ENCODE measurements around the gene TTC32.

The TTC32 gene

DNA sequence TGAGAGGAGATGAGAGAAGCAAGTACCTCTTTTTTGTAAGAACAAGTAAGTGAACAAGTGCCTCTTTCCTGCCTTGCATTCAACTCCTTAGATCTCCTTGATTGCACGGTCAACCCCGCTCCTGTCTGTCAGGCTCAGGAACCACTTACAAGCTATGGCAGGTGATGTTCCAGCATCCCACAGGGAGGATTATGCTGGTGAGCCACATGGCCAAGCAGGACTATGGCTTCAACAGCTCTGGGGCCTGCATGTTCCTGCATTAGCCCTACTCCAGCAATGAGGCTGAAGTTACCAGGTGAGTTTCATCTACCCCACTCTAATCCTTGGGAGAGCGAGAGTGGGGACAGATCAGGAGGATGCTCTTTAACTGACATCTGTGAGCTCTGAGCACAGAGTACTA, 29.5 kb downstream of the TTC32 start:
- Mint-ChIP-seq H3K27me3 (no peaks in the 10 kb centered on the region), H3K27ac (no peak overlapping the region), H3K4me3 (no peak overlapping the region), H3K4me1 (peaks cover 21% of the 10 kb centered on the region), H3K36me3 (peaks cover 11% of the 10 kb centered on the region), H3K9me3 (no peaks in the 10 kb centered on the region)
- no peak for ATAC-seq

DNA sequence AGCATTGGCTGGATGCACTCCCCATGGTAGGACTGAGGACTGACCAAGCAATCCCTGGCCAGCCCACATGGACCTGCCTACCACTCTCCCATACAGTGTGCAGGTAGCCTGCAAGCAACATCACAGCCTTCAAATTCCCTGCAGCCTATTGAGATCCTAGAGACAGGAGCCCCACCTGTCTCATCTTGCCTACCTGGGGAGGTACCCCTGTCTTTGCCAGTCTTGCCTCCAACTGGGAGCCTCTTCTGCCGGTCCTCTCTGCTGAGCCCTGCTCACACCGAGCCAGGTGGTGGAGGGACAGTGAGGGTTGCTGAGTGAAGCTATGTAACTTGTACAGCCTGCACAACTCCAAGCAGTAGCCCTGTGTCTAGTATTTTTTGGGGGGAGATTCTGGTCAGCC, 29.9 kb downstream of the TTC32 start:
- no peaks in the 10 kb centered on the region for H3K27me3 Mint-ChIP-seq
- H3K36me3 Mint-ChIP-seq = peaks cover 8% of the 10 kb centered on the region
- no peaks in the 10 kb centered on the region for H3K9me3 Mint-ChIP-seq
- H3K27ac Mint-ChIP-seq = no peak overlapping the region
- no peak overlapping the region for H3K4me3 Mint-ChIP-seq
- peaks cover 21% of the 10 kb centered on the region for H3K4me1 Mint-ChIP-seq
- no peak for ATAC-seq

- Mint-ChIP-seq H3K4me3 (no peak overlapping the region), H3K27me3 (no peaks in the 10 kb centered on the region), H3K4me1 (peaks cover 21% of the 10 kb centered on the region), H3K9me3 (no peaks in the 10 kb centered on the region), H3K27ac (no peak overlapping the region), H3K36me3 (peaks cover 5% of the 10 kb centered on the region)
- no peak for ATAC-seq
Observed at GRCh38 chr2:19870792-19871191, 31.0 kb downstream of the TTC32 start.

DNA sequence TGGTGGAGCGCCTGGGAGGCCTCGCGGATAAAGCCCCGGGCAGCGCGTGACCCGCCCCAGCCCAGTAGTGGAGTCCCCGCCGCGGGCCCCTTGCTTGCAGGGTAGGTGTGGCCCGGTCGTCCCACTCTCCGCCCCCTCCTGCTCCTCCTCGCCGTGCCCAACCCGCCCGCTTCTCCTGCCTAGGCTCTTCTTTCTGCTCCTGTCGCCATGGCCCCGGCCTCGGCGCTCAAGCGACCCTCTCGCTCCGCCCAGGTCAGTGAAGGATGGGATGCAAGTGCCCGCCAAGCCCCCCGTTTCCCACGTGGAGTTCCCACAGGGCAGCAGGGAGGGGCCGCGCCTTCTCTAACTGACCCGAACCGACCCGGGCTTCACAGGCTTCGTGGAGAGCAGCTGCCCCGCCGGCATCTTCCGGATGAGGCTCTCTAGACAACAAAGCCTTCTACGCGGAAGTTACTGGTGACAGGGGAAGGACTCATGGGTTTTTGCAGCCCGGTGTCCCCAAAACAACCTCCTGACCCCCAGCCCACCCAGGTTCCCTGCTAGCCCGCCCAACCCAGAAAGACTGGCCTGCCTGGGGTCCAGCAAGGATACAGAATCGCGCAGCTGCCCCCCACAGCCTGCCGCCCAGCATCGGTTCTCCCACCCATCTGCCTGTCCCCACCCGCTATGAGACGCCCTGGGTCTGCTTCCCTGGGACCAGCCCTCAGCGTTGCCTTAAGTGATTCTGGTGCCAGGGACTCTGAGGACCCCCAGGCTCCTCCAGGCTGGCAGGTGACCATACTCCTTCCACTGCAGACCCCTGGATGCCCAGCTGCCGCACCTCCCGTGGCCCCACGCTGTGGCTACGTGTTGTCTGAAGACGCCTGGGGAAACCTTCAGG, 32.8 kb downstream of the TTC32 start:
- peak overlapping the region; percentile 93 for H3K27ac Mint-ChIP-seq
- ATAC-seq = peak; percentile 87
- H3K36me3 Mint-ChIP-seq = peaks cover under 1% of the 10 kb centered on the region
- H3K9me3 Mint-ChIP-seq = no peaks in the 10 kb centered on the region
- H3K4me3 Mint-ChIP-seq = peak overlapping the region; percentile 98
- peaks cover 21% of the 10 kb centered on the region for H3K4me1 Mint-ChIP-seq
- H3K27me3 Mint-ChIP-seq = peaks cover 8% of the 10 kb centered on the region

DNA sequence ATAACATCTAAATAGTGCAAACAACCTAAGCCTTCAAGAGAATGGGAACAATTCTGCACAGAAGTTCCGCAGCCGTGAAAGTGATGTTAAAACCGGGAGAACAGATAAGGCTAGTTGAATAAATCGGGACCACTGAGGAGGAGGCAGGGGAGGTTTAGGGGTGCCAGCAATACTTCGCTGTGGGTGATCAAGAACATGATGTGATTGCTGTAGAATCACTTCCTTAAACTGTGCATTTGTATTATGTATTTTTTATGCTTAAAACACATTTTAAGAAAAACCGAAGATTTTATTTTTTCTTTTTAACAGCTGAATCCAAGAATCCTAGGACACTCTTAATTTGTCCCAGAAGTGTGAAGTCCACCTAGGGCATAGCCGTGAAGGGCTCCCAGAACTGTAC, 33.6 kb downstream of the TTC32 start:
- Mint-ChIP-seq H3K9me3 (no peaks in the 10 kb centered on the region), H3K36me3 (no peaks in the 10 kb centered on the region), H3K27ac (peak overlapping the region; percentile 93), H3K27me3 (peaks cover 8% of the 10 kb centered on the region), H3K4me3 (peak overlapping the region; percentile 98), H3K4me1 (peaks cover 25% of the 10 kb centered on the region)
- peak; percentile 45 for ATAC-seq

- no peak overlapping the region for H3K27ac Mint-ChIP-seq
- H3K36me3 Mint-ChIP-seq = no peaks in the 10 kb centered on the region
- no peak for ATAC-seq
Observed at GRCh38 chr2:19866771-19867170, 35.0 kb downstream of the TTC32 start.

GRCh38 chr2:19865151-19865550, 36.6 kb downstream of the TTC32 start:
- H3K9me3 Mint-ChIP-seq = no peaks in the 10 kb centered on the region
- H3K27ac Mint-ChIP-seq = peak overlapping the region; percentile 28
- peaks cover 32% of the 10 kb centered on the region for H3K4me1 Mint-ChIP-seq
- no peaks in the 10 kb centered on the region for H3K36me3 Mint-ChIP-seq
- no peak for ATAC-seq
- H3K4me3 Mint-ChIP-seq = no peak overlapping the region
- peaks cover 8% of the 10 kb centered on the region for H3K27me3 Mint-ChIP-seq

More at GRCh38 chr2:19866771-19867170, 35.0 kb downstream of the TTC32 start:
- H3K4me3 Mint-ChIP-seq = no peak overlapping the region
- H3K4me1 Mint-ChIP-seq = peaks cover 32% of the 10 kb centered on the region
- H3K27me3 Mint-ChIP-seq = peaks cover 8% of the 10 kb centered on the region
- H3K9me3 Mint-ChIP-seq = no peaks in the 10 kb centered on the region

- H3K4me3 Mint-ChIP-seq = no peak overlapping the region
- no peak for ATAC-seq
- no peaks in the 10 kb centered on the region for H3K9me3 Mint-ChIP-seq
- peak overlapping the region; percentile 28 for H3K27ac Mint-ChIP-seq
- H3K36me3 Mint-ChIP-seq = no peaks in the 10 kb centered on the region
- peaks cover 8% of the 10 kb centered on the region for H3K27me3 Mint-ChIP-seq
- peaks cover 25% of the 10 kb centered on the region for H3K4me1 Mint-ChIP-seq
Observed at GRCh38 chr2:19864381-19864780, 37.4 kb downstream of the TTC32 start.

DNA sequence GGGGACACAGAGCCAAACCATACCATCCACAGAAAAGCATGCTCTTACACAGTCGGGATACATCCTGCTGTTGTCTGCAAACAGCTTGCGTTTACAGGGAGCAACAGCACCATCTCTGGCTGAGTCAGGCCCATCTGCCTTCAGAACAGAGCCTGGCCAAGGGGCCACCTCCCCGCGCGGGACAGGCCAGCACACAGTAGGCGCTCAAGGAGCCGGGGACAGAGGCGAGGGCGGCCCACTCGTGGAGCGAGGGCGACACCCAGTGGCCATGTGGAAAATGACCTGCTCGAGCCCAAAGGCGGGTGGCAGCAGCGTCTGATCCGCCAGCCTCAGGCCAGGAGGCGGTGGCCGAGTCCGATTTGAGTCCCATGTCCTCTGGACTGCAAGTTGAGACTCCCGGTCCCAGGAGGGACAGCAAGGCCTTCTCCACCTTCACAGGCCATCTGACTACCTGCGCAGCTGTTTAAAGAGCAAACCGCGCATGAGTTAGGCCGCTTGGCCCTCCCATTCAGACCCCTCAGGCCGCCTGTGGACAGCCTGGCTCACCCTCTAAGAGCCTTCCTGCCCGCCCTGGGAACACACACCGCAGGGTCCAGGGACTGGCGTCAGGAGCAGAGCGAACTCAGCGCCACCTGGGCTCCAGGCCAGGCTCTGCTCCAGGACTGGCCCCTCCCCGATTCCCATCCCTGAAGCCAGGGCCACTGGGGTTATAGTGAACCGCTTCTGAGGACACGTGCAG, 38.3 kb downstream of the TTC32 start:
- Mint-ChIP-seq H3K4me1 (peaks cover 17% of the 10 kb centered on the region), H3K4me3 (no peak overlapping the region), H3K36me3 (no peaks in the 10 kb centered on the region), H3K27ac (no peak overlapping the region), H3K27me3 (peaks cover 8% of the 10 kb centered on the region), H3K9me3 (no peaks in the 10 kb centered on the region)
- ATAC-seq = peak; percentile 72

DNA sequence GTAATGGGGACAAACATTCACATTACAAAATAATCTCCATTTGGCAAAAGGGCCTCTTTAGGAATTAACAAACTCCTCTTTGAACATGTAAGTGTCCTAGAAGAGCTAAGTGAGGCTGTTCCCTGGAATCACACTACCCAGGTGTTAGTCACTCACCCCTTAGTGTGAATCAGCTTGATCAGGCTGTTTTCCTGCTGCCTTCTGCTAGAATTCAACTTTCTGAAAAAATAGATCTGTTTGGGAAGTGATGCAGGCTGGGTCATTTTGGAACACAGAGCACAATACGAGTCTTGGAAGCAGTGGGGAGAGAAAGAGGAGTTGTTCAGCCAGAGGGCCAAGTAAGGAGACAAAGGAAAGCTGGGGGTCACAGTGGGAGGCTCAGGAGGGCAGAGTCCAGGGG, 40.0 kb downstream of the TTC32 start:
- ATAC-seq = no peak
- H3K9me3 Mint-ChIP-seq = no peaks in the 10 kb centered on the region
- H3K36me3 Mint-ChIP-seq = no peaks in the 10 kb centered on the region
- H3K27ac Mint-ChIP-seq = no peak overlapping the region
- H3K4me3 Mint-ChIP-seq = no peak overlapping the region
- peaks cover 10% of the 10 kb centered on the region for H3K4me1 Mint-ChIP-seq
- H3K27me3 Mint-ChIP-seq = peaks cover 15% of the 10 kb centered on the region

GRCh38 chr2:19860022-19860421, 41.8 kb downstream of the TTC32 start:
- Mint-ChIP-seq H3K27ac (no peak overlapping the region), H3K4me1 (peaks cover 10% of the 10 kb centered on the region), H3K27me3 (peaks cover 20% of the 10 kb centered on the region), H3K9me3 (no peaks in the 10 kb centered on the region), H3K36me3 (no peaks in the 10 kb centered on the region), H3K4me3 (no peak overlapping the region)
- no peak for ATAC-seq

GRCh38 chr2:19859565-19859964, 42.2 kb downstream of the TTC32 start:
- Mint-ChIP-seq H3K27ac (no peak overlapping the region), H3K27me3 (peaks cover 20% of the 10 kb centered on the region), H3K4me1 (peaks cover 10% of the 10 kb centered on the region), H3K36me3 (no peaks in the 10 kb centered on the region), H3K4me3 (no peak overlapping the region), H3K9me3 (no peaks in the 10 kb centered on the region)
- ATAC-seq = no peak

GRCh38 chr2:19857806-19858205, 44.0 kb downstream of the TTC32 start:
- H3K4me3 Mint-ChIP-seq = no peak overlapping the region
- peaks cover 2% of the 10 kb centered on the region for H3K4me1 Mint-ChIP-seq
- no peak overlapping the region for H3K27ac Mint-ChIP-seq
- no peaks in the 10 kb centered on the region for H3K9me3 Mint-ChIP-seq
- H3K27me3 Mint-ChIP-seq = peaks cover 15% of the 10 kb centered on the region
- ATAC-seq = no peak
- no peaks in the 10 kb centered on the region for H3K36me3 Mint-ChIP-seq

GRCh38 chr2:19857100-19857499, 44.7 kb downstream of the TTC32 start:
- H3K9me3 Mint-ChIP-seq = no peaks in the 10 kb centered on the region
- peaks cover 15% of the 10 kb centered on the region for H3K27me3 Mint-ChIP-seq
- ATAC-seq = no peak
- no peaks in the 10 kb centered on the region for H3K36me3 Mint-ChIP-seq
- H3K4me1 Mint-ChIP-seq = no peaks in the 10 kb centered on the region
- H3K27ac Mint-ChIP-seq = no peak overlapping the region
- no peak overlapping the region for H3K4me3 Mint-ChIP-seq

GRCh38 chr2:19855542-19856431, 46.0 kb downstream of the TTC32 start:
- H3K4me3 Mint-ChIP-seq = no peak overlapping the region
- no peaks in the 10 kb centered on the region for H3K36me3 Mint-ChIP-seq
- H3K9me3 Mint-ChIP-seq = no peaks in the 10 kb centered on the region
- H3K27me3 Mint-ChIP-seq = peaks cover 15% of the 10 kb centered on the region
- no peak for ATAC-seq
- no peak overlapping the region for H3K27ac Mint-ChIP-seq
- no peaks in the 10 kb centered on the region for H3K4me1 Mint-ChIP-seq

All from stimulated activated memory B cell treated with anti-CD40 and anti-IgM and Interleukin-4, amounts not matched to agents 10 μg/mL and 1 μg/mL and 100 μg/mL, for 72 hours (primary cell).